Measurements from ENCODE around the gene NUDT5. TPM values are rescaled to one million over a fixed set of nuclear protein-coding genes. Genes with fewer than 3 reads are reported as not detected.

NUDT5 gene
- total RNA-seq, 1 experiment from 2014 or later = 119 TPM

- CTCF ChIA-PET = no interaction called here
- no peak for ATAC-seq
- Mint-ChIP-seq H3K36me3 (peaks cover 21% of the 10 kb centered on the region), H3K27me3 (ENCODE audit: low read depth) (no peaks in the 10 kb centered on the region), H3K27ac (peak overlapping the region; percentile 43), H3K4me1 (no peaks in the 10 kb centered on the region), H3K4me3 (no peak overlapping the region), H3K9me3 (no peaks in the 10 kb centered on the region)
- POLR2A ChIA-PET = no interaction called here
- TF ChIP-seq TEAD1 (CRISPR knock-in tag; IDR thresholded peaks at IDR 0.05) (no peak), CTCF (IDR thresholded peaks at IDR 0.05) (no peak), ARID4B (CRISPR knock-in tag; IDR thresholded peaks at IDR 0.05; ENCODE audit: borderline replicate concordance) (no peak)
- no peak for DNase-seq (ENCODE audit: low spot score)
Measured at GRCh38 chr10:12154516-12154915, 41.2 kb downstream of the NUDT5 start.

- Mint-ChIP-seq H3K4me3 (no peak overlapping the region), H3K27ac (peak overlapping the region; percentile 2; the same call in 1 of the 2 replicates), H3K4me1 (no peaks in the 10 kb centered on the region), H3K9me3 (no peaks in the 10 kb centered on the region), H3K27me3 (ENCODE audit: low read depth) (no peaks in the 10 kb centered on the region), H3K36me3 (peaks cover 13% of the 10 kb centered on the region)
- ATAC-seq (no peak), DNase-seq (ENCODE audit: low spot score) (no peak)
- CTCF ChIA-PET = no interaction called here
- POLR2A ChIA-PET = no interaction called here
- TF ChIP-seq KAT7 (CRISPR knock-in tag; IDR thresholded peaks at IDR 0.05; ENCODE audit: borderline replicate concordance) = no peak
- TF ChIP-seq TP53 (CRISPR knock-in tag; IDR thresholded peaks at IDR 0.05) = no peak
- TF ChIP-seq USF1 (CRISPR knock-in tag; IDR thresholded peaks at IDR 0.05) = no peak
- no peak for TF ChIP-seq CREB1 (CRISPR knock-in tag; IDR thresholded peaks at IDR 0.05)
- no peak for TF ChIP-seq CREM (CRISPR knock-in tag; IDR thresholded peaks at IDR 0.05)
- no peak for TF ChIP-seq OVOL2 (CRISPR knock-in tag; IDR thresholded peaks at IDR 0.05; ENCODE audit: borderline replicate concordance)
- no peak for TF ChIP-seq ZNF425 (CRISPR knock-in tag; conservative IDR thresholded peaks at IDR 0.05)
- TF ChIP-seq PRRX2 (CRISPR knock-in tag; IDR thresholded peaks at IDR 0.05) = no peak
- no peak for TF ChIP-seq ZNF423 (CRISPR knock-in tag; IDR thresholded peaks at IDR 0.05)
- TF ChIP-seq FOXP1 (CRISPR knock-in tag; IDR thresholded peaks at IDR 0.05; ENCODE audit: borderline replicate concordance) = no peak
- TF ChIP-seq CBFB (CRISPR knock-in tag; IDR thresholded peaks at IDR 0.05; ENCODE audit: low read depth) = no peak
- no peak for TF ChIP-seq FOXJ3 (CRISPR knock-in tag; IDR thresholded peaks at IDR 0.05; ENCODE audit: borderline replicate concordance)
- TF ChIP-seq EMX1 (CRISPR knock-in tag; IDR thresholded peaks at IDR 0.05) = no peak
- no peak for TF ChIP-seq NR2C2 (CRISPR knock-in tag; IDR thresholded peaks at IDR 0.05)
- TF ChIP-seq ETV6 (CRISPR knock-in tag; IDR thresholded peaks at IDR 0.05) = no peak
- TF ChIP-seq PRDM15 (CRISPR knock-in tag; IDR thresholded peaks at IDR 0.05) = no peak
- no peak for TF ChIP-seq GABPB1 (CRISPR knock-in tag; IDR thresholded peaks at IDR 0.05)
- TF ChIP-seq USF2 (CRISPR knock-in tag; IDR thresholded peaks at IDR 0.05) = no peak
- no peak for TF ChIP-seq ZNF121 (CRISPR knock-in tag; IDR thresholded peaks at IDR 0.05)
Measured at GRCh38 chr10:12150163-12150562, 45.5 kb downstream of the NUDT5 start.
